HG03342 (cell line): ENCODE measurements around the gene IDUA.

Source experiments
- ATAC-seq: cut with Tn5 transposase; IDR thresholded peaks from one replicate; pipeline ENCODE4 v1.9.1; 2021; ENCODE audit warnings: mild to moderate bottlenecking, moderate library complexity; ENCODE audit not compliant: unreplicated experiment

Gene IDUA

GRCh38 chr4:1027915-1028238, 41.0 kb downstream of the IDUA start:
- no peak for ATAC-seq

GRCh38 chr4:1028574-1029220, 41.9 kb downstream of the IDUA start:
- no peak for ATAC-seq

- ATAC-seq, result no peak
These were observed 42.7 kb downstream of the IDUA start for GRCh38 chr4:1029529-1029928.

DNA sequence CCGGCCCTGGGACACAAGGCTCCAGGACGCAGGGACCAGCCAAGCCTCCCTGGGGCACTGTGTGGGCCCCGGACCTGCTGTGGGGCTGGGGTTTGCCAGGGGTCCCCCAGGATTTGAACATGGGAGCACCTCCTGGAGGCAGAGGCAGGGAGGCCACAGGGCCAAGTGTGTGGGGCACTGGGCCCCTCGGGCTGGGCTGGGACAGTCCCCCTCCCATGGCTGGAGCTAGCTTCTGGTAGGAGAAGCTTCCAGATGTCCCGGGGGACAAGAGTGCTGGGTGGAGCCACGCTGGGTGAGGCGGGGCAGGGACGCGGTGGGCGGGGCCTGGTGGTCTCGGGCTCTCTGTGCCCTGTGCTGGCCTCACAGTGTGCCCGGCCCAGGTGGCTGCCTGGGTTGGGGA, 43.2 kb downstream of the IDUA start:
- no peak for ATAC-seq

DNA sequence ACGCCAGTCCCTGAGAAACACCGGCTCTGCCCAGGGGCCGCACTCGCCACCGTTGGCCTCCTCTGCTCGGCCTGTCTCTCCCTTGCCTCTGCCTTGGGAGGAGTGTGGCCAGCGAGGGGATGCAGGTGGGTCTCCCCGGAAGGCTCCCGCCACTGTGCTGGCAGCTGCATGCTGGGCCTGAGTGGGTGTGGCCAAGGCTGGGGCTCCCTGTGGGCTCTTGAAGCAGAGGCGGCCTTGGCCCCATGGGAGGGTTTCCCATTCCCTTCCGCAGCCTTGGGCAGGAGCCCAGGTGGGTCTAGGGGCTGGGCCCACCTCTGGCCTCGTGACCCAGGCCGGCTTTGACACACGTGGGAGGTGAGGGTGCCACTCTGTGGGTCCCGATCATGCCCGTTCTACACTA, 43.7 kb downstream of the IDUA start:
- ATAC-seq, result no peak

GRCh38 chr4:1031346-1031745, 44.5 kb downstream of the IDUA start:
- ATAC-seq, result no peak

DNA sequence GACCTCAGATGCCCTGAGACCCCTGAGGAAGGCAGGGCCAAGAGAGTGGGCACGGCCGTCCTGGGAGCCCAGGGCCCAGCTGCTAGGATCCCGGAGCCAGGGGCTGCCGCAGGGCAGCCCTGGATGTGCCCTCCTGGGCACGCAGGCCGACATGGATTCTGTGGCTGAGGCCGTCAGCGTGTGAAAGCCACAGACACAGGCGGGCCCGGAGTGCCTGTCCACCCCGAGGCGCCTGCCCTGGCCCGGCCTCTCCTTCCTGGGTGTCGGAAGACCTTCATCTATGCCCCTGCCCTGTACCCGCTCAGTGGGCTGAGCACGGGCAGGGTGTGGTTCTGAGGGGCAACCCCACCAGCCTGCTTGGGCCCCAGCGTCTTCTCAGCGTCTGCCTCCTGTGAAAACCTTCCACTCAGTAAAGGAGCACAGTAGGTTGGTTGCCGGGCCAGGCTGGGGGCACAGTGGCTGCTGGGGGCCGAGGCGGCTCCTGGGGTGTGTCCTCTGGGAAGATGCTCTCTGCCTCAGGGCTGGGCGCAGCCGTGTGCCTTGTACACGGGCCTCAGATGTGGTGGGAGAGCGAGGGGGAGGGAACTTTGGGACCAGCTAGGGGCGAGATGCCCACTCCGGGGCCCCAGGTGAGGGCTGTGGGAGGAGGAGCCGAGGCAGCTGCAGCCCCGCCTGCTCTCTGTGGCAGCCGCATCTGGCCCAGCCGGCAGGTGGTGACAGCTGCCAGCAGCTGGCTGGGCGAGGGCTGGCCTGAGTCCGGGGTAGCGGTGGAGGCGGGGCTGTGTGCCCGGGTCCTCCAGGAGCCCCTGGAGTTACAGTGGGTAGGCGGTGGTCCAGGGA, 45.3 kb downstream of the IDUA start:
- ATAC-seq, result no peak

DNA sequence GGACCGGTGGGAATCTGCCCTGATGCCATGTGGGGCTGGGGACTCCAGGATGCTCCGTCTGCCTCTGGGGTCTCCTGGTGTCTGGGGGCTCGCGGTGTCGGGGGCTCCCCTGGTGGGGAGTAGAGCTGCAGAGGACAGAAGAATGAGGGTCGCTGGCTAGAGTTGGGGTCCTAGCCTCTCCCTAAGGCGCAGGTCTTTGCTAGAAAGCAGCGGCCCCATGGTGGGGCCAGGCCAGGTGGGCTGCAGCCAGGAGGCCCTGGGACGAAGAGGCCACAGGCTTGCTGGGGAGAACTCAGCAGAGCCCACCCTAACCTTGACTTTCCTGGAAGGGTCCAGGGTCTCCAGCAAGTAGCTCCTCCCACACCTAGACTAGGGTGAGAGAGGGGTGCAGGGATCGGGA, 46.0 kb downstream of the IDUA start:
- no peak for ATAC-seq

DNA sequence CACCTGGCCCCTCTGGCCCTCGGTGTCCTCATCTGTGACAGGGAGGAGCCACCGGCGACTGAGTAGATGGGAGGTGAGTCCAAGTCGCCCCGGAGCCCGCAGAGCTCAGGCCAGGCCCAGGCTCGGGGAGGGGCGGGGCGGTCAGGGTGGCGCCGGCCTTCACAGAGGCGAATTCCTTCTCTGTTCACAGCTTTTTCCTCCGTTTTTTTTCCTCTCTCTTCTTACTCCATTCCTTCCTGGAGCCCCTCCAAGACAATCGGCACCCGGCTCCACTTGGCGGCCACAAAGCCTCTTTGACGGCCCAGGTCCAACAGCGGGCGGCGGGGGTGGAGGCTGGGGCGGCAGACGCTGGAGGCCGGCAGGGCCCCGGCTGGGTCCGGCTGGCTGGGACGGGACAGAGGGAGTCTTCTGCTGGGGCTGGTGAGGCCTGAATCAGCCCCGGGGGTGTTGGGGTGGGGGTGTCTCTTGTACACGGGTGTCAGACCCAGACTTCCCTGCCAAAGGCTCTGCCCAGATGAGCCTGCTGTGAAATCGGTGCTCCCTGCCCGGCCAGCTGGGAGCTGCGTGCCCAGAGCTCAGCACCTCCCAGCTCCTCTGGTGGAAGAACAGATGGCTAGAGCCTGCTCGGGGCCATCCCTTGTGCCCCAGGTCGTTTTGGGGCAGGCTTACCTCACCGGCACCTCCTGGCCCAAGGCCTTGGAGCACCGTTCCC, 47.2 kb downstream of the IDUA start:
- no peak for ATAC-seq

DNA sequence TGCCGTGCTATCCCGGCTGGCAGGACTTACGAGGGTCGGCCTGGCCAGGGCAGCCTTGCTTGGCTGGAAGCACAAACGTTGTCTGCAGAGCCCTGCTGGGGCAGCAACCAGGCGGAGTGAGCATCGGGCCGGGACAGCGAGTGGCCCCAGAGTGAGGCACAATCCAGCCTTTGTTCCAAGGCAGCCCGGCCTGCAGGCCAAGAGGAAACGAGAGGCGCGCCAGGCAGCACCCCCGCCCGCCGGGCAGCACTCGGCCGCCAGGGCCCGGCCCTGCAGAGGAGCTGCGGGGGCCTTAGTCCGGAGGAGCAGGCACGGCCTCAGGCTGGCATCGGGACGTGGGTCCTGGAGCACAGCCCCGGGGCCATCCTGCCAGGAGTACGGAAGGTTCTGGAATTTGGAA, 48.7 kb downstream of the IDUA start:
- no peak for ATAC-seq

DNA sequence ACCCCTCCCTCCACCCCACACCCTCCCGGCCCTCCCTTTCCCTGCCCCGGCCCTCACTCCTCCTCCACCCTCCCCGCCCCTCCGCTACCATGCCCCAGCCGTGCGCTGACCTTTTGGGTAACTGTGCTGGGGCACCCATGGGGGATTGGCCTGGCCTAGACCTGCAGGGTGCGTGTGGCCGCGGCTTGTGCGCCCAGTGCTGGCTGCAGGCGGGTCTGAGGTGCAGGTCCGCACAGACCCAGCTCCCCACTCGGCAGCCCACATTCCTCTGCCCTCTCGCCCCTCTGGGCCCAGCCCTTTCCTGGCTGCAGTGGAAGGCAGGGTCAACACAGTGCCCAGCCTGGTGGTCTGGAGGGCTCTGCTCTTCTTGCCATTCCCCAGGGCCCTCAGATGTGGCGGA, 49.3 kb downstream of the IDUA start:
- no peak for ATAC-seq

DNA sequence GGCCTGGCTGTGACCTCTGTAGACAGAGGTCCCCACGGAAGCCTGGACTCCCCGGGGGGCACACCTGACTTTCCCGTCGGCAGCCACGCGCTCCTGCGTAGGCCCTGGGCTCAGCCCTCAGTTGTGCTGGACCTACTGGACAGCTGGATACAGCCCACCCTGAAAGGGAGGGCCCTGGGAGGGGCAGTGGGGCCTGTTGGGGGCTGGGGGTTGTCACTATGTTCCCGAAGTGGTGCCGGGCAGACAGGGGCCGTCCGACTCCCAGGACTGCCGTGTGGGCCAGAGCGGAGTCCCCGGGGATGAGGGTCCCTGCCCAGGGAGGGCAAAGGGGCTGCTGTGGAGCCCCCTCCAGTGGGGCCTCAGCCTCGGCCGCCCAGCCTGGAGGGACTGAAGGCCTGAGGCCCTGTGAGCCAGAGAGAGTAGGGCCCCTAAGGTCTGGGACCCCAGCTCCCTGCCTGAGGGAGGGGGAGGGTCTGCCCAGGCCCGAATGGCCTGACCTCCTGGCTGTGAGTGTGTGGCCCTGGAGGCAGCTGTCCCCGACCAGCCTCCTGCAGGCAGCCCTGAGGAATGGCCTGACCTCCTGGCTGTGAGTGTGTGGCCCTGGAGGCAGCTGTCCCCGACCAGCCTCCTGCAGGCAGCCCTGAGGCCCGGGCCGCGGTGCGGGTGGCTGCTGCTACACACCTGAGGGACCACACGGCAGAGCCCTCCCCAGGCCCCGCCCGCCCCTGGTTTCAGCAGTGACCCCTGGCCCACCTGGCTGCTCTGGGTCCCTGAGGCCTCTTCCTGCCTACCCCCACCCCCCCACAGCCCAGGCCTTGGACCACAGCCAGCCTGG, 50.3 kb downstream of the IDUA start:
- ATAC-seq, result no peak

DNA sequence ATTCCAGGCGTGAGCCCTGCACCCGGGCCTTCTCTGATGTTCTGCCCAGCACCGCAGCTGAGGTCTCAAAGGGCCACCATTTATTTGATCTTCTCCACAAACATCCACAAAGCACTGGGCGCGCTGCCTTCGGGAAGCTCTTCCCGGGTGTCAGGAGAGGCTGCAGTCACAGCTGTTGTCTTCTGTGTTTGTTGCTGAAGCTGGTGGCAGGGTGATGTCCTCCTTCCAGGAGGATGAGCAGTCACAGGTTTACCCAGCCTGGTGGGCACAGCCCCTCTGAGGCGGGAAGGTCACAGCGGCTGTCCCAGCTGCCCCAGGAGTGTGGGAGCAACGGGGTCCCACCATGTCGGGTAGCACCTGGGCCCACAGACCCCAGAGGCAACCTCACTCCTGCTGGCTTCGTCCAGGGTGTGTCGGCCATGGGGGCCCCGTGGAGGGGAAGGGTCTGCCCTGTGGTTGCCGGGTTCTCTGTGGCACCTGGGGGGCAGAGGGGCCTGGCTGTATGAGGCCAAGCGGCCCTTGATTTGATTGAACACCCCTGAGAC, 52.2 kb downstream of the IDUA start:
- ATAC-seq, result no peak

DNA sequence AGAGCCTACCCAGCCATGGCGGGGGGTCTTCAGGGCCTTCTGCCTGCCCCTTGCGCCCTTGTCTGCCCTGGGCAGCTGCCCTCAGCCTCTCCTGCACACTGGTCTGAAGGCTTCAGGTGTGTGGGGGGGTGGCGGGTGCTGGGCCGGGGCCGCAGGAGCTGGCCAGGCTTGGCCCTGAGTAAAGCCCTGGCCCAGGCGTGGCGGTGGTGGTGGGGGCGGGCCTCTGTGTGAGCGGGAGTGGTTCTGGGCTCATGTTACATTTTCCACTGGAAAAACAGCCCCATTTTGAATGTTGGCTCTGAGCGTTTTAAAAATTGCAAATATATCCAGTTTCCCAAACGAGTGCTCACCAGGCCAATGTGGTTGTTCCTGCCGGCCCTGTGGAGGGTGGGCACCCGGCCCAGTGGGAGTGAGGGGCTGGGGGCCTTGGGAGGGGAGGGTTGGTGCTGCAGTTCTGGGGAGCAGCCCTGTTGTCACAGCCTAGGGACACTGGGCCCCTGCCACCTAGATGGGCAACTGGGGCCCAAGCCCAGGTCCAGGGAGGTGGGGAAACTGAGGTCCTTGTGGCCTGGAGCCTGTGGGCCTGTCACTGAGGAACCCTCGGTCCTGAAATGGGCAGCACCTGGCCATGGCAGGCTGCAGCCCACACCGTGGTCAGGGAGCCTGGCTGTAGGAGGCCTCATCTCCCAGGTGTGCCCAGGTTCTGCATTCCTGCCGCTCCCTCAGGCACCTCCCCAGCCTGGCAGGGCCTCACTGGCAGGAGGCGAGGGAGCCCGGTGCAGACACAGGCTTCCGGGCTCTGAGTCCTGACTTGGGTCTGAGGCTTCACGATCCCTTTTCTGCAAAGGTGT, 52.9 kb downstream of the IDUA start:
- no peak for ATAC-seq

- no peak for ATAC-seq
These were observed 53.7 kb downstream of the IDUA start for GRCh38 chr4:1040344-1041146.

GRCh38 chr4:1041147-1041935, 54.5 kb downstream of the IDUA start:
- no peak for ATAC-seq

DNA sequence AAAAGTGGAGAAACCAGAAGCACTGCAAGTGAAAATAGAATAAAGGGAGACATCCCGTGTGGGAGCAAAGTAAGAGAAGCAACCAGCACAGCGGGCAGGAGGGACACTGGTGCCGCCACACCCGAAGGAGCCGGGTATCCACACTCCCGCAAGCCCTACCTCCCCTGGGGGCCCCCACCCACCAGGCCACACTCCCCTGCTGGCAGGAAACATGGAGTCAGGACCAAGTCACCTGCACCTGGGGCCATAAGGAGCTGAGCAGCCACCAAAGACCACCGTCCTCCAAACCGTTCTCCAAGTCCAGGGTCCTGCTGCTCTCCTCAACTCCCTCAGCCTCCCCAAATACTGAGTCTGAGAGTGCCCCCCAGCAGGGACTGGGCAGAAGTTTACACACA, 55.1 kb downstream of the IDUA start:
- no peak for ATAC-seq

- ATAC-seq, result no peak
These were observed 55.7 kb downstream of the IDUA start for GRCh38 chr4:1042352-1043055.
